Tibial artery (tissue), 4 donors: Measurements from ENCODE around the gene MYRIP.
"Not testable (repeated sequence)": the region's sequence is repeated elsewhere in the genome, so short reads cannot be mapped to it uniquely, and the experiment has no call there.

Experiments
- DNase-seq, 2 donors: peaks; one replicate each; pipeline ENCODE4 v3.0.0-alpha.2; 2019
- H3K27ac ChIP-seq, 2 donors: fragments of 200-600 bp; sonication (generic) in 1 of 2; 1 replicate in 1 of 2; 2 replicates in 1 of 2; pipeline ENCODE4 v1.5.1; 2018 to 2019; ENCODE audit warnings: mild to moderate bottlenecking in 1 of 2
- H3K27me3 ChIP-seq, 2 donors: fragments of 200-600 bp; sonication (generic) in 1 of 2; one replicate each; pipeline versions ENCODE4 v1.5.1 to v1.6.0; 2016 to 2019
- H3K36me3 ChIP-seq, 3 donors: fragments of 200-600 bp; sonication (generic) in 2 of 3; one replicate each; pipeline ENCODE4 v1.5.1; 2016 to 2019; ENCODE audit warnings: mild to moderate bottlenecking in 2 of 3
- H3K4me1 ChIP-seq, 4 donors: fragments of 200-600 bp; sonication (generic) in 2 of 4; 1 replicate in 3 of 4; 2 replicates in 1 of 4; pipeline ENCODE4 v1.5.1; 2016 to 2019
- H3K4me3 ChIP-seq, 2 donors: fragments of 200-600 bp; sonication (generic) in 1 of 2; 1 replicate in 1 of 2; 2 replicates in 1 of 2; pipeline ENCODE4 v1.5.1; 2018 to 2019; ENCODE audit warnings: mild to moderate bottlenecking in 2 of 2
- H3K9me3 ChIP-seq, 3 donors: fragments of 200-600 bp; sonication (generic) in 1 of 3; one replicate each; pipeline ENCODE4 v1.5.1; 2016 to 2019
- intact Hi-C: fragments of 100-400 bp; cut with DNase I; formaldehyde crosslinking; loops from one replicate; pipeline ENCODE4 v1.15.0; 2023; ENCODE audit warnings: low total_unique reads
- TF ChIP-seq, protein P1 (sequence below), 2 experiments: fragments of 200-600 bp in 1 of 2; fragments of 450-650 bp in 1 of 2; IDR thresholded peaks; one replicate each; pipeline ENCODE4 v1.5.1; 2017 to 2019; ENCODE audit warnings: antibody characterized with exemption in 2 of 2, mild to moderate bottlenecking in 1 of 2, moderate library complexity in 1 of 2

MYRIP gene

DNA sequence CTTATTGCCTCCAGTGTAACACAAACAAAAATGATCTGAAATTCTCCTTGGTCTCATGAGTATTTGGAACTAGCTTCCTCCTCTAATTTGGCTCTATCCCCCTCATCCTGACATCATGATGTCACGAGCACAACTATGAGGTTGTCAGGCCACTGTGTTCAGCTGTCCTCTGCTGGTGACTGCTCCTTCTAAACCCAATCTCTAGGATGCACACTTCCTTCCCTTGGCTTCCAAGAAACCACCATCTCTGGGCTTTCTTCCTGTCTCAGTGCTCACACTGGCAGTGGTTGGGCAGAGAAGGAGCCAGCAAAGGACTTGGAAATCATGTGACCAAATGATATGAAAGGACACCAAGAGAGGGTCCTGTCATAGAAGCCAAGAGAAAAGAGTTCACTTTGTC lies 469.4 kb downstream of the MYRIP start:
- Histone ChIP-seq H3K36me3 (no peaks in the 10 kb centered on the region), H3K4me3 (no peak overlapping the region), H3K9me3 (peaks cover 0 to 7% (median 0%) of the 10 kb centered on the region in 3 donors), H3K27ac (no peak overlapping the region), H3K27me3 (no peaks in the 10 kb centered on the region), H3K4me1 (no peaks in the 10 kb centered on the region)
- no peak for DNase-seq
- TF ChIP-seq, protein P1, sequence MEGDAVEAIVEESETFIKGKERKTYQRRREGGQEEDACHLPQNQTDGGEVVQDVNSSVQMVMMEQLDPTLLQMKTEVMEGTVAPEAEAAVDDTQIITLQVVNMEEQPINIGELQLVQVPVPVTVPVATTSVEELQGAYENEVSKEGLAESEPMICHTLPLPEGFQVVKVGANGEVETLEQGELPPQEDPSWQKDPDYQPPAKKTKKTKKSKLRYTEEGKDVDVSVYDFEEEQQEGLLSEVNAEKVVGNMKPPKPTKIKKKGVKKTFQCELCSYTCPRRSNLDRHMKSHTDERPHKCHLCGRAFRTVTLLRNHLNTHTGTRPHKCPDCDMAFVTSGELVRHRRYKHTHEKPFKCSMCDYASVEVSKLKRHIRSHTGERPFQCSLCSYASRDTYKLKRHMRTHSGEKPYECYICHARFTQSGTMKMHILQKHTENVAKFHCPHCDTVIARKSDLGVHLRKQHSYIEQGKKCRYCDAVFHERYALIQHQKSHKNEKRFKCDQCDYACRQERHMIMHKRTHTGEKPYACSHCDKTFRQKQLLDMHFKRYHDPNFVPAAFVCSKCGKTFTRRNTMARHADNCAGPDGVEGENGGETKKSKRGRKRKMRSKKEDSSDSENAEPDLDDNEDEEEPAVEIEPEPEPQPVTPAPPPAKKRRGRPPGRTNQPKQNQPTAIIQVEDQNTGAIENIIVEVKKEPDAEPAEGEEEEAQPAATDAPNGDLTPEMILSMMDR (IDR thresholded peaks at IDR 0.05), result no peak
- intact Hi-C loops, result no loop called here

- Histone ChIP-seq H3K36me3 (no peaks in the 10 kb centered on the region), H3K27me3 (no peaks in the 10 kb centered on the region), H3K4me3 (no peak overlapping the region), H3K27ac (no peak overlapping the region), H3K9me3 (peaks cover 0 to 7% (median 0%) of the 10 kb centered on the region in 3 donors), H3K4me1 (no peaks in the 10 kb centered on the region)
- intact Hi-C loops, result no loop called here
- TF ChIP-seq, protein P1 (IDR thresholded peaks at IDR 0.05), result no peak
- DNase-seq, result no peak
Measured at GRCh38 chr3:40281995-40282394, 472.6 kb downstream of the MYRIP start.

DNA sequence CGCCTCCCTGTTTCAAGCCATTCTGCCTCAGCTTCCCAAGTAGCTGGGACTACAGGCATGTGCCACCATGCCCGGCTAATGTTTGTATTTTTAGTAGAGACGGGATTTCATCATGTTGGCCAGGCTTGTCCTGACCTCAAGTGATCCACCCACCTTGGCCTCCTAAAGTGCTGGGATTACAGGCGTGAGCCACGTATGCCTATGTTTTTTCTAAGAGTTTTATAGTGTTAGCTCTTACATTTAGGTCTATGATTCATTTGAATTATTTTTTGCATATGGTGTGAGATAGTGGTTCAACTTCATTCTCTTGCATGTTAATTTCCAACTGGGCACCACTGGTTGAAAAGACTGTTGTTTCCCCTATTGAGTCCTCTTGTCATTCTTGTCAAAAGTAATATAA lies 473.6 kb downstream of the MYRIP start:
- H3K4me3 ChIP-seq, H3K36me3 ChIP-seq, DNase-seq, H3K4me1 ChIP-seq, intact Hi-C loops, H3K27me3 ChIP-seq, H3K9me3 ChIP-seq, H3K27ac ChIP-seq: not testable (repeated sequence)

DNA sequence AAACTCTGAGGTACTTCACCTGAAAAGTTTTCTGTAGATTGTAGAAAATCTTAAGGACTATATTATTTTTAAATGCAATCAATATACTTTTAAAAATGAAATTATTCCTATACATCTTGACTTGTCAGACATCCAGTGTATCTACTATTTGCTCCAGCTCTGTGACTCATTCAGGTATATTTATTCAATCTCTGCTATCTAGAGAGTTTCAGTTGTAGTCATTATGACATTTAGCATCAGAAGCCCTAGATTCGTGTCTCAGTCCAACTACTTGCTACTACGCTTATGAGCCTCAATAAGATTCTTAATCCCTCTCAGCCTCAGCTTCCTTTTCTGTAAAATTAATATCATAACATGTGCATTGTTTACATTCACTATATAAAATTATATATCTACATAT lies 477.8 kb downstream of the MYRIP start:
- intact Hi-C loops, result no loop called here

GRCh38 chr3:40290396-40290795 lies 481.0 kb downstream of the MYRIP start:
- DNase-seq, result no peak

More for the DNA sequence above, 477.8 kb downstream of the MYRIP start:
- peaks cover 0 to 7% (median 0%) of the 10 kb centered on the region in 3 donors for H3K9me3 ChIP-seq
- no peak overlapping the region for H3K4me3 ChIP-seq
- TF ChIP-seq, protein P1 (IDR thresholded peaks at IDR 0.05), result no peak
- H3K27ac ChIP-seq, result no peak overlapping the region
- no peaks in the 10 kb centered on the region for H3K27me3 ChIP-seq
- peaks cover 0 to 7% (median 6%) of the 10 kb centered on the region in 3 donors for H3K36me3 ChIP-seq
- no peak for DNase-seq
- H3K4me1 ChIP-seq, result no peaks in the 10 kb centered on the region

DNA sequence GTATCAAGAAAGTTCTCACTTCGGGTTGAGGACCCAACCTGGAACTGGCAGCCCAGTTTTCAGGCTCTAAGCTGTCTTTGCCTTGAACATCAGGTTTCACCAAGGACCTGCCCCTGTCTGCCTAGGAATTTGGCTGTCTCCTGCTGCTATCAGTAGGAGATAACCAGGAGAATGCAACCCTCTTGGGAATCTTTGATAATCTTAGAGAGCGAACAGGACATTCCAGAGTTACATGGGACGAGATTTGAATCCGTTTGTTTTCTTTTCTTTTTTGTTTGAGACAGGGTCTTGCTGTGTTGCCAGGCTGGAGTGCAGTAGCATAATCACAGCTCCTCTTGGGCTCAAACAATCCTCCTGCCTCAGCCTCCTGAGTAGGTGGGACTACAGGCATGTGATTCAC lies 482.1 kb downstream of the MYRIP start:
- no peak overlapping the region for H3K4me3 ChIP-seq

More at GRCh38 chr3:40290396-40290795, 481.0 kb downstream of the MYRIP start:
- TF ChIP-seq, protein P1 (IDR thresholded peaks at IDR 0.05), result no peak
- H3K27ac ChIP-seq, result no peak overlapping the region
- H3K4me1 ChIP-seq, result no peaks in the 10 kb centered on the region
- intact Hi-C loops, result no loop called here
- H3K9me3 ChIP-seq, result no peaks in the 10 kb centered on the region
- peaks cover 0 to 14% (median 6%) of the 10 kb centered on the region in 3 donors for H3K36me3 ChIP-seq
- H3K27me3 ChIP-seq, result no peaks in the 10 kb centered on the region
- no peak overlapping the region for H3K4me3 ChIP-seq

More for the DNA sequence above, 482.1 kb downstream of the MYRIP start:
- Histone ChIP-seq H3K9me3 (no peaks in the 10 kb centered on the region), H3K27ac (no peak overlapping the region), H3K27me3 (no peaks in the 10 kb centered on the region), H3K4me1 (no peaks in the 10 kb centered on the region), H3K36me3 (peaks cover 0 to 14% (median 6%) of the 10 kb centered on the region in 3 donors)
- TF ChIP-seq, protein P1 (IDR thresholded peaks at IDR 0.05), result no peak
- intact Hi-C loops, result no loop called here
- no peak for DNase-seq
